Right atrium auricular region (tissue), 2 donors: ENCODE data around the gene KASH5. TPM values are rescaled to one million over a fixed set of nuclear protein-coding genes. Genes with fewer than 3 reads are reported as not detected.

Experiments used
- DNase-seq: peaks from one replicate; pipeline ENCODE4 v3.0.0-alpha.2; 2019; ENCODE audit warnings: low spot score
- H3K27ac ChIP-seq, 2 donors: fragments of 200-600 bp; sonication (generic); 1 replicate in 1 of 2; 2 replicates in 1 of 2; pipeline ENCODE4 v1.5.1; 2016 to 2019
- H3K27me3 ChIP-seq, 2 donors: fragments of 200-600 bp; sonication (generic); one replicate each; pipeline versions ENCODE4 v1.5.1 to v1.6.0; 2017 to 2019
- H3K36me3 ChIP-seq: fragments of 200-600 bp; sonication (generic); one replicate; pipeline ENCODE4 v1.5.1; 2016
- H3K4me1 ChIP-seq, 2 donors: fragments of 200-600 bp; sonication (generic); one replicate each; pipeline versions ENCODE4 v1.5.1 to v1.6.0; 2017 to 2019
- H3K4me3 ChIP-seq, 2 donors: fragments of 200-600 bp; sonication (generic); 1 replicate in 1 of 2; 2 replicates in 1 of 2; pipeline ENCODE4 v1.5.1; 2017 to 2019; ENCODE audit warnings: mild to moderate bottlenecking in 1 of 2, moderate library complexity in 1 of 2
- H3K9me3 ChIP-seq, 2 donors: fragments of 200-600 bp; sonication (generic); one replicate each; pipeline ENCODE4 v1.5.1; 2019
- CTCF ChIP-seq, 2 donors: fragments of 200-600 bp; sonication (generic); IDR thresholded peaks; one replicate each; pipeline ENCODE4 v1.5.1; 2019; ENCODE audit warnings: antibody characterized with exemption in 2 of 2
- total RNA-seq, 2 donors: library from RNA; depleted of rRNA; stranded (reverse); fragments of >200 nt; gene quantifications; one replicate each; pipeline ENCODE4 v1.1.0, GENCODE V29; 2016

The KASH5 gene
- total RNA-seq, 2 donors from 2014 or later, result not detected

GRCh38 chr19:49396738-49397505 lies 8.9 kb downstream of the KASH5 start:
- Histone ChIP-seq H3K4me3 (no peak overlapping the region), H3K9me3 (no peaks in the 10 kb centered on the region), H3K27ac (no peak overlapping the region), H3K27me3 (no peaks in the 10 kb centered on the region), H3K4me1 (no peaks in the 10 kb centered on the region), H3K36me3 (no peaks in the 10 kb centered on the region)
- DNase-seq, result no peak
- TF ChIP-seq CTCF (IDR thresholded peaks at IDR 0.05), result no peak

- DNase-seq, result no peak
- Histone ChIP-seq H3K27me3 (no peaks in the 10 kb centered on the region), H3K4me1 (no peaks in the 10 kb centered on the region), H3K9me3 (no peaks in the 10 kb centered on the region), H3K27ac (no peak overlapping the region), H3K4me3 (no peak overlapping the region), H3K36me3 (no peaks in the 10 kb centered on the region)
- no peak for TF ChIP-seq CTCF (IDR thresholded peaks at IDR 0.05)
These were observed 10.1 kb downstream of the KASH5 start for GRCh38 chr19:49398001-49398615.

GRCh38 chr19:49398931-49399330 lies 10.9 kb downstream of the KASH5 start:
- H3K9me3 ChIP-seq, result no peaks in the 10 kb centered on the region
- TF ChIP-seq CTCF (IDR thresholded peaks at IDR 0.05), result no peak
- H3K27ac ChIP-seq, result no peak overlapping the region
- H3K4me3 ChIP-seq, result no peak overlapping the region
- no peak for DNase-seq
- no peaks in the 10 kb centered on the region for H3K4me1 ChIP-seq
- H3K27me3 ChIP-seq, result no peaks in the 10 kb centered on the region
- no peaks in the 10 kb centered on the region for H3K36me3 ChIP-seq

GRCh38 chr19:49400029-49400428 lies 12.0 kb downstream of the KASH5 start:
- H3K9me3 ChIP-seq, result no peaks in the 10 kb centered on the region
- no peak overlapping the region for H3K4me3 ChIP-seq
- H3K27me3 ChIP-seq, result no peaks in the 10 kb centered on the region
- H3K4me1 ChIP-seq, result no peaks in the 10 kb centered on the region
- DNase-seq, result no peak
- no peaks in the 10 kb centered on the region for H3K36me3 ChIP-seq
- no peak for TF ChIP-seq CTCF (IDR thresholded peaks at IDR 0.05)
- no peak overlapping the region for H3K27ac ChIP-seq

GRCh38 chr19:49403404-49404187 lies 15.5 kb downstream of the KASH5 start:
- Histone ChIP-seq H3K27me3 (no peaks in the 10 kb centered on the region), H3K9me3 (no peaks in the 10 kb centered on the region), H3K4me1 (no peaks in the 10 kb centered on the region), H3K27ac (no peak overlapping the region), H3K36me3 (no peaks in the 10 kb centered on the region), H3K4me3 (no peak overlapping the region)
- no peak for DNase-seq
- no peak for TF ChIP-seq CTCF (IDR thresholded peaks at IDR 0.05)
